GM21423 (cell line): Measurements from ENCODE around the gene RAB3GAP1.
"Not testable (repeated sequence)": the region's sequence is repeated elsewhere in the genome, so short reads cannot be mapped to it uniquely, and the experiment has no call there.

Source experiments
- ATAC-seq: cut with Tn5 transposase; IDR thresholded peaks from one replicate; pipeline ENCODE4 v1.9.1; 2021; ENCODE audit warnings: mild to moderate bottlenecking, moderate library complexity; ENCODE audit not compliant: unreplicated experiment

The RAB3GAP1 gene

DNA sequence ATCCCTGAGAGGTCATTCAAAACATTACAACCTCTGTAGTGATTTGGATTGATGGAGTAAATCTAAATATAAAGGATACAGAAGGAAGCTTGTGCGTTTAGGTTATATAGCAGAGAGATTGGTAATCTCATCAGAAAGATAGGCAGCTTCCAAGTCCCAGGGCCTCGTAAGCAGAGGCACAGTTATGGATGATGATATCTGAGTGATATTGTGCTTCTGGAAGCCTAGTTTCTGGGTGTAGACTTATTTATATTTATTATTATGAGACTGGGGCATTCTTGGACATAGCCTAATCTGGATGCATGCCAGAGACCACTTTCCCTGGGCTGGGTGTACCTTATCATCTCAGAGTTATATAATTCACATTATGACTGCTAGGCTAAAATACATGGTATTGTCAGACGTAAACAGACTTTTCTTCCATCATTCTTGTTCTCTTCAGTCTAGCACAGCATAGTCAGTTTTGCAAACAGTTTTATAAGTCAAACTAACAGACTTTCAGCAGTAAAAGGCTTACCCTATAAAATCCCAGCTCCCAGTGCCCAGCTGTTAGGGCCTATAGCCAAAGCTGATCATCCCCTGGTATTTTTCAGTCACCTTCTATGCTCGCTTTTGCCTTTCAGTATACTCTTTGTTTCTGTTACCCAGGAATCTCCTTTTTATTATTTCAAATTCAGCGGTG, 47.9 kb downstream of the RAB3GAP1 start:
- no peak for ATAC-seq

GRCh38 chr2:135103843-135104242, 51.8 kb downstream of the RAB3GAP1 start:
- no peak for ATAC-seq

GRCh38 chr2:135105513-135106316, 53.6 kb downstream of the RAB3GAP1 start:
- not testable (repeated sequence) for ATAC-seq

DNA sequence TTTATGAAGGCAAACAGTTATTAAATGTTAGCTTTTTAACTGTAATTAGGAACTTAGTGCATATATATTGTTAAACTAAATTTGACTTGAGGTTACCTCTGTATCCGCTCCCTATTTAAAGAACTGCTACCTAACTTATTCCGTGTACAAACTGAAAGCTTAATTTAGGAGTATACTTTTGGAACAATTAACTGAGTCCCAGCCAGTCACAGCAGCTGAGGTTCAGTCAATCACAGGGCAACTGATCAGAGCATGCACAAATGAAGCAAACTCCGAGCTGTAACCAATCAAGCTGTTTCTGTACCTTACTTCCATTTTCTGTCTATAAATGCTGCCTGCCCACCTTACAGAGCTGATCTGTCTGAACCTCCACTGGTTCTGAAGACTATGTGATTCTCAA, 61.2 kb downstream of the RAB3GAP1 start:
- ATAC-seq: no peak

- no peak for ATAC-seq
Measured at GRCh38 chr2:135119582-135119981, 67.5 kb downstream of the RAB3GAP1 start.

DNA sequence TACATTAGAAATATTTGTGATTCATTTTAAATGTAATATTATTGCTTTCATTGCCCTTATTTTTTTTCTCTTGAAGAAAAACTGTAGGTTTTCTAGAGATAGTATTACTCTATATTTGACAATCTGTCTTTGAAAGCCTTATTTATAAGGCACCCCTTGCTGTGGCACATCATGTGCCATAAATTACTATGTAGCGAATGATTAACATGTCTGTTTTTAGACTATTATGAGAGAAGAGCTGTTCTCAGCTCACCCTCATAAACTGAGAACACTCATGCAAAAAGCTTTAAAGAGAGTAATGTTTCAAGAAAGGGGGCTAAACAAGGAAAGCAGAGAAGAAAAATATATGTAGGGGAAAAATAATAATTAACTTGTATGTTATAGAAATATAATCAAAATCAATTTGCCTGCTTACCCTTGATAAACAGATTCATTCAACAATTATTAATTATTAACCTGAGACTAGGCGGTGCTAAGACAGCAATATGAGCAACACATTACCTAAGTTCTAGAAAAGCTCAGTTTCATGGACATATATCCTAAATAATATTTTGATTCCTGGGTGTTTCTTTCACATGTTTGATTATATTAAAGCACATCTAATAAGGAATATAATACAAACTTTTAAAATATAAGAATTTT, 69.0 kb downstream of the RAB3GAP1 start:
- ATAC-seq: no peak

DNA sequence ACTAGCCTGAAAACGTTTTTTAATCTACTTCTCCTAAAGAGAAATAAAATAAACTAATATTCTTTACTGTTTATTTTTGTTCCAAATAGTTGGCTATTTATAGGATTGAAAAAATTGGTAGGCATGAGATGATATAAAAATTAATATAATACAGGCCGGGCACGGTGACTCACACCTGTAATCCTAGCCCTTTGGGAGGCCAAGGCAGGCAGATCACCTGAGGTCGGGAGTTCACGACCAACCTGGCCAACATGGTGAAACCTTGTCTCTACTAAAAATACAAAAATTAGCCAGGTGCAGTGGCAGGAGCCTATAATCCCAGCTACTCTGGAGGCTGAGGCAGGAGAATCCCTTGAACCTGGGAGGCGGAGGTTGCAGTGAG, 69.6 kb downstream of the RAB3GAP1 start:
- ATAC-seq: not testable (repeated sequence)

- no peak for ATAC-seq
Measured at GRCh38 chr2:135124924-135125886, 73.1 kb downstream of the RAB3GAP1 start.

DNA sequence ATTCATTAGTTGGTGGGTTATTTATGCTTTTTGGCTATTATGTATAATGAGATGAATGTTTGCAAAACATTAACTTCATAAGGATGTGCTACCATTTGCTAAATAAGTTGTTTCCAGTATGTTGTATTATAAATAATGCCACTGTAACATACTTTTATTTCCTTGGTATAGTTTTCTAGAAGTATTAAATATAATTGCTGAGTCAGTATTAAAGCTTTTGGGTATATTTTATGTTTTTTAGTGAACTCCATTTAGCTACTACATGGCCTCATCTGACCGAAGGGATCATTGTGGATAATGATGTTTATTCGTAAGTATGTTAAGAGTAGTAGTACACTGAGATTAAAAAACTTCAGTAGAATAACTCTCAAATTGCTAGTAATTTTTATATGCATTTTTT, 73.8 kb downstream of the RAB3GAP1 start:
- no peak for ATAC-seq

GRCh38 chr2:135130751-135131150, 78.7 kb downstream of the RAB3GAP1 start:
- no peak for ATAC-seq

DNA sequence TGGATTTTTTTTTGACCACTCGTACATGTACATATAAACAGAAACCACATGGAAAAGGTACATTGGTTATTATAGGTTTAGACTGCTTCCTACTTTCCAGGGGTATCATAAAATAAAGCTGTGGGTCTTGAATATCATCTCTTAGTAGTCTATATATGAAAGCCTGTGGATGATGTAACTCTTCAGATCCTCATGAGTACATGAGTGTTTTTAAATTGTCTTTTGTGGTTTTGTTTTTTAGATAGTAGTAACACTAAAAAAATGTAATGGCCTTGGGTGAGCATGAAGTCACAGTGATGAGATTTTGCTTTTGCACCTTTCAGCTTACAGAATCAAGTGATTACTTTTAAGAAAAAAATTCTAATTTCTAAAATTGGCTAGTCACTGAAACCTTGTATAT, 80.2 kb downstream of the RAB3GAP1 start:
- no peak for ATAC-seq

DNA sequence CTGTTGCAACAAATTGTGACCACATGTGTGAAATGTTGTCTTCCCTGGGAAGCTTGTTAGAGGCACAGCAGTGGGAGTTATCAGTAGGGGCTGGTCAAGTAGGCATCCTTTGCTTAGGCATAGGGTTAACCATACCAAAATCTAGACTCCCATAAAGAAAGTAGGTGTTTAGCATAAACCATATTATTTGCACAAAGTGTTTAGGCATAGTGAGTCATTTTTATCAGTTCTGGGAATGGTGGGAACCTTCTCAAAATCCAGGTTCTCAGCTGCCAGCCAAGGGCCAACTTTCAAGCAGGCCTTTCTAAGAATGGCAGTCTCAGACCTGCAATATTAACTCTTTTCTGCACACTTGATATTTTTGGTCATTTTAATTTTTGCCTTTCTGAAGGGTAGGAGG, 88.5 kb downstream of the RAB3GAP1 start:
- ATAC-seq: no peak

DNA sequence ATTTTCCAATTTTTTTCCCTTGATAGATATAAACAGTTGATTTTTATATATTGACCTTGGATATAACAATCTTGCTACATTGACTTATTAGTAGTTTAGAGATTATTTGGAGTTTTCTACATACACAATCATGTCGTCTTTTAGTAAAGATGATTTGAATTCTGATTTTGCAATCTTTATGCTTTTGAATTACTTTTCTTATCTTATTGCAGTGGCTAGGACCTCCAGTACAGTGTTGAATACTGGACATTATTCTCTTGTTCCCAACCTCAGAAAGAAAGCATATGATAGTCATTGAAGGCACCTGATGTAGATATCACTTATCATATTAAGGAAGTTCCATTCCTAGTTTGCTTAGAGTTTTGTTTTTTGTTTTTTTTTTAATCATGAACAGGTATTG, 90.2 kb downstream of the RAB3GAP1 start:
- no peak for ATAC-seq

DNA sequence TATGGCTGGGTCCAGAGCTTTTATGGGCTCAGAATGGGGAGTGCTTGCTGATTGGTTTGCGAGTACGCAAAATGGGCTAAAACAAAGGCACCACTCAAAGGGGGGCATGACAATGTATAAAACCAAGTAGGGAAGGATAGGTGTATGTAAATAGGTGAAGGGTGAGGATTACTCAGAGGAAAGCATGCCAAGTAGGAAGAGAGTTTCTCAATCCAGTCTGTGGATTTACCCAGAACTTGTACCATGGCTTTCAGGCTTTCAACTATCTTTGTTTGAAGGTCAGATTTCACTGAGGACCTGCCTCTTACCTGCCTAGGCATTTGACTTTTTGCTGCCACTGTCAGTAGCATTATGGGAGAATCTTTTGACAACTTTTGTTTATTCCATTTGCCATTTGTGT, 92.3 kb downstream of the RAB3GAP1 start:
- ATAC-seq: no peak

GRCh38 chr2:135149251-135149650, 97.2 kb downstream of the RAB3GAP1 start:
- ATAC-seq: no peak

GRCh38 chr2:135150725-135151124, 98.6 kb downstream of the RAB3GAP1 start:
- no peak for ATAC-seq

- ATAC-seq: no peak
Measured at GRCh38 chr2:135151615-135152014, 99.5 kb downstream of the RAB3GAP1 start.

DNA sequence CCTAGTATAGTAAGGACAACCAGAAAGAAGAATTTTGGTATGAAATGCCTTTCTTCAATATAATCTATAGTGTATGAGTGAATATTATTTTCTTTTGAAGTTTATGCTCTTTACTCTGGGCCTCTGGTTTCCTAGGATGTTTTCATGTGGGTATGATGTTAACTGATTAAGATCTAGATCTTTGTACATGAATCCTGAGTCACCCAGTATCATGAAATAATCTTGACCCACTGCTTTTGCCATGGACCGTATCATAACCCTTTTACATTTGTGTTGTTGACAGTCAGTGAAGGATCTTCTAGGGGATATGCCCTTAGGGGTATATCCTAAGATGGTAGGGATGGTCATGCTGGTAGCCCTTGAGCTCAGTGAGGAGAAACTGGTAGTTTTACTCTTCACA, 100.3 kb downstream of the RAB3GAP1 start:
- ATAC-seq: no peak

- no peak for ATAC-seq
Measured at GRCh38 chr2:135154962-135155361, 102.9 kb downstream of the RAB3GAP1 start.

DNA sequence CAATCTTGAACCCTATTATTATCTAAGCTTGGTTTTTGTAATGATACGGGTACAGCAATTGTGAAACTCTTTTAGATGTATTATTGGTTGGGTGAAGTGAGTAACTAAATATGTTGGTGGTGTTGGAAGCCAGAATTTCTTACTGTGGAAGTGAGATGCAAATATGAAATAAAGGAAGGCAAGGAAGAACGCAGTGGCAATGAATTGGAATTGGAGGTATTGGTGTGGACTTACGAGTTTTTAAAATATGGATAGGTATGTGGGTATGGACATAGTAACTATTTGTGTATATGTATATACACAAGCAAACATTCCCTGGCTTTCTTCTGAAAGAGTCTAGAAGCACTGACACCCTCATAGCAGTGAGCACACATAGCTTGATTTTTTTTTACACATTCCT, 105.8 kb downstream of the RAB3GAP1 start:
- no peak for ATAC-seq

DNA sequence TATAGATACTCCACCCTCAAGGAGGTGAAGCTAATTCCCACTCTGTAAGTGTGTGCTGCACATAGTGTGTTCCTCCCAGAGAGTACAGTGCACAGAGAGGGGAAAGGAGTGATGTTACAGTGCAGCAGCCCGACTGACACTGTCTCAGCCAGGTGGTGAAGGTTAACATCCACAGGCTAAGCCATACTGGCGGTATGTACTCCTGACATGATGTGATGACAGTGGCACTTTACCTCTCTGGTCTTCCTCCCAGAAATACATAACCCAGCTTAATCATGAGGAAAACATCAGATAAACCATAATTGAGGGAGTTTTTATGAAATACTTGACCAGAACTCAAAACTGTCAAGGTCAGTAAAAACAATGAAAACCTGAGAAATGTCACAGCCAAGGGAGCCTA, 107.1 kb downstream of the RAB3GAP1 start:
- no peak for ATAC-seq
